Measurements from ENCODE around the gene GC.

- TF ChIP-seq TEAD4 (IDR thresholded peaks at IDR 0.05; ENCODE audit: low read depth, low read length): no peak
- peak in 1 of 3 experiments; percentile 41; a peak in 1 of 4 replicates for TF ChIP-seq CTCF (IDR thresholded peaks at IDR 0.05; ENCODE audit: control extremely low read depth in 1 of 3, insufficient read depth in 1 of 3, low read depth in 1 of 3, low read length in 3 of 3)
- TF ChIP-seq JUND (IDR thresholded peaks at IDR 0.05; ENCODE audit: low read length): no peak
- TF ChIP-seq EP300 (IDR thresholded peaks at IDR 0.05; ENCODE audit: borderline replicate concordance in 1 of 2, low read depth in 2 of 2, low read length in 2 of 2): no peak
- TF ChIP-seq ZNF274 (IDR thresholded peaks at IDR 0.05; ENCODE audit: borderline replicate concordance, extremely low read depth, low read length): no peak
- TF ChIP-seq EZH2 (IDR thresholded peaks at IDR 0.05; ENCODE audit: low read depth, low read length, severe bottlenecking): no peak
- TF ChIP-seq POLR2A (IDR thresholded peaks at IDR 0.05; ENCODE audit: control extremely low read depth in 1 of 2, low read depth in 2 of 2, low read length in 2 of 2): no peak
- TF ChIP-seq GTF2F1 (IDR thresholded peaks at IDR 0.05; ENCODE audit: borderline replicate concordance, low read depth, low read length): no peak
- no peak for TF ChIP-seq SIN3A (conservative IDR thresholded peaks at IDR 0.05 in 1 of 2, IDR thresholded peaks at IDR 0.05 in 1 of 2; ENCODE audit: low read depth in 1 of 2, low read length in 2 of 2)
- no peak for TF ChIP-seq RNF2 (IDR thresholded peaks at IDR 0.05; ENCODE audit: borderline replicate concordance, low read depth, low read length, missing control alignments, poor library complexity, severe bottlenecking)
Measured at GRCh38 chr4:71783972-71784371, at the start of gene GC.

Measured in H1 (cell line).